Prostate gland (tissue), 2 donors: Measurements from ENCODE around the gene DDX49.

ENCODE experiments used
- POLR2A ChIP-seq: fragments of 450-650 bp; IDR thresholded peaks from one replicate; pipeline ENCODE4 v1.6.1; 2016; ENCODE audit warnings: antibody characterized with exemption, mild to moderate bottlenecking
- POLR2AphosphoS5 ChIP-seq: sonication (generic); formaldehyde crosslinking; IDR thresholded peaks from one replicate; pipeline ENCODE4 v1.6.1; 2017; ENCODE audit warnings: antibody characterized with exemption
- TF ChIP-seq, protein P1 (sequence below), 4 experiments: fragments of 200-600 bp in 2 of 4; fragments of 450-650 bp in 2 of 4; sonication (generic) in 2 of 4; IDR thresholded peaks; 1 replicate in 3 of 4; 2 replicates in 1 of 4; pipeline ENCODE4 v1.5.1; 2016 to 2019; ENCODE audit warnings: antibody characterized with exemption in 4 of 4, mild to moderate bottlenecking in 2 of 4, moderate library complexity in 2 of 4

DNA sequence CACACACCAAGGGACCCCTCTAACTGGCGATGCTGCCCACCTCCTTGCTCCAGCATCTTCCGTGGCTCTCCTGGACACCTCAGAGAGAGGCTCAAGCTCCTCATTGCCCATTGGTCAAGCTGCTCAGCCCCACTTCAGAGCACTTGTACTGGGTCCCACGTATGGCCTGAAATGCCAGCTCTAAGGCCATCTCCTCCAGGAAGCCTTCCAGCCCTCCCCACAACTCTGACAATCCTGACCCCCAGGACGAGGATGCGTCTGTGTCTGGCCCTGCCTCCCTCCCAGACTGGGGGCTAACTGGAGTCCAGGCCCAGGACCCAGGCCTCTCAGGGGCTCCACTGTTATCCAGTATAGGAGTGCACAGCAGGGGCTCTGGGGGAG is 29.5 kb downstream of the DDX49 start:
- TF ChIP-seq POLR2A: no peak
- TF ChIP-seq, protein P1, sequence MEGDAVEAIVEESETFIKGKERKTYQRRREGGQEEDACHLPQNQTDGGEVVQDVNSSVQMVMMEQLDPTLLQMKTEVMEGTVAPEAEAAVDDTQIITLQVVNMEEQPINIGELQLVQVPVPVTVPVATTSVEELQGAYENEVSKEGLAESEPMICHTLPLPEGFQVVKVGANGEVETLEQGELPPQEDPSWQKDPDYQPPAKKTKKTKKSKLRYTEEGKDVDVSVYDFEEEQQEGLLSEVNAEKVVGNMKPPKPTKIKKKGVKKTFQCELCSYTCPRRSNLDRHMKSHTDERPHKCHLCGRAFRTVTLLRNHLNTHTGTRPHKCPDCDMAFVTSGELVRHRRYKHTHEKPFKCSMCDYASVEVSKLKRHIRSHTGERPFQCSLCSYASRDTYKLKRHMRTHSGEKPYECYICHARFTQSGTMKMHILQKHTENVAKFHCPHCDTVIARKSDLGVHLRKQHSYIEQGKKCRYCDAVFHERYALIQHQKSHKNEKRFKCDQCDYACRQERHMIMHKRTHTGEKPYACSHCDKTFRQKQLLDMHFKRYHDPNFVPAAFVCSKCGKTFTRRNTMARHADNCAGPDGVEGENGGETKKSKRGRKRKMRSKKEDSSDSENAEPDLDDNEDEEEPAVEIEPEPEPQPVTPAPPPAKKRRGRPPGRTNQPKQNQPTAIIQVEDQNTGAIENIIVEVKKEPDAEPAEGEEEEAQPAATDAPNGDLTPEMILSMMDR (IDR thresholded peaks at IDR 0.05): no peak
- no peak for TF ChIP-seq POLR2AphosphoS5
